Left ventricle myocardium inferior (tissue), 1 donor: ENCODE measurements around the gene F5. TPM values are rescaled to one million over a fixed set of nuclear protein-coding genes. Genes with fewer than 3 reads are reported as not detected.

Source experiments
- DNase-seq: peaks from one replicate; pipeline ENCODE4 v3.0.0-alpha.2; 2020
- H3K27ac ChIP-seq: fragments of 200-600 bp; replicated peaks from 2 replicates; pipeline ENCODE4 v1.8.0; 2021
- H3K27me3 ChIP-seq: fragments of 200-600 bp; 2 replicates; pipeline ENCODE4 v1.8.0; 2021; ENCODE audit warnings: low read depth
- H3K36me3 ChIP-seq: fragments of 200-600 bp; 2 replicates; pipeline ENCODE4 v1.8.0; 2021
- H3K4me1 ChIP-seq: fragments of 200-600 bp; 2 replicates; pipeline ENCODE4 v1.8.0; 2021
- H3K4me3 ChIP-seq: fragments of 200-600 bp; 2 replicates; pipeline ENCODE4 v1.8.0; 2021; ENCODE audit warnings: mild to moderate bottlenecking, moderate library complexity
- H3K9me3 ChIP-seq: fragments of 200-600 bp; replicated peaks from 2 replicates; pipeline ENCODE4 v1.8.0; 2021
- CTCF ChIP-seq: fragments of 200-600 bp; IDR thresholded peaks from 2 replicates; pipeline ENCODE4 v1.8.0; 2021; ENCODE audit warnings: antibody characterized with exemption, mild to moderate bottlenecking, borderline replicate concordance
- intact Hi-C: fragments of 100-400 bp; cut with micrococcal nuclease; formaldehyde crosslinking; loops from one replicate; pipeline ENCODE4 v1.11.0; 2022
- total RNA-seq: library from RNA; stranded (reverse); fragmentation: NEBNext Ultra II Directional; extraction: Animal tissue kit (Norgen Biotek cat#: 25700); gene quantifications from one replicate; pipeline ENCODE4 v1.2.1, GENCODE V29; 2021
- donor health status: DM: no; HTN: yes; CAD: no; lungs with severe emphysema.

The F5 gene
- total RNA-seq, 1 donor from 2014 or later, result 14.7 TPM

- no peak for TF ChIP-seq CTCF
- no peak overlapping the region for H3K27ac ChIP-seq
- peaks cover 24% of the 10 kb centered on the region for H3K4me1 ChIP-seq
- no peaks in the 10 kb centered on the region for H3K27me3 ChIP-seq
- no peak for DNase-seq
- H3K4me3 ChIP-seq, result no peak overlapping the region
- intact Hi-C loops, result no loop called here
- no peaks in the 10 kb centered on the region for H3K9me3 ChIP-seq
- no peaks in the 10 kb centered on the region for H3K36me3 ChIP-seq
Measured at GRCh38 chr1:169570172-169570574, 16.1 kb downstream of the F5 start.

GRCh38 chr1:169568497-169568896, 17.8 kb downstream of the F5 start:
- intact Hi-C loops, result no loop called here
- H3K4me3 ChIP-seq, result no peak overlapping the region
- peaks cover 3% of the 10 kb centered on the region for H3K9me3 ChIP-seq
- peaks cover 12% of the 10 kb centered on the region for H3K4me1 ChIP-seq
- TF ChIP-seq CTCF, result no peak
- no peak overlapping the region for H3K27ac ChIP-seq
- no peak for DNase-seq
- H3K36me3 ChIP-seq, result no peaks in the 10 kb centered on the region
- H3K27me3 ChIP-seq, result no peaks in the 10 kb centered on the region

- H3K4me1 ChIP-seq, result no peaks in the 10 kb centered on the region
- intact Hi-C loops, result no loop called here
- TF ChIP-seq CTCF, result no peak
- H3K36me3 ChIP-seq, result no peaks in the 10 kb centered on the region
- peaks cover 8% of the 10 kb centered on the region for H3K9me3 ChIP-seq
- H3K27me3 ChIP-seq, result no peaks in the 10 kb centered on the region
- H3K4me3 ChIP-seq, result no peak overlapping the region
- DNase-seq, result no peak
- no peak overlapping the region for H3K27ac ChIP-seq
Measured at GRCh38 chr1:169565335-169566271, 20.7 kb downstream of the F5 start.

DNA sequence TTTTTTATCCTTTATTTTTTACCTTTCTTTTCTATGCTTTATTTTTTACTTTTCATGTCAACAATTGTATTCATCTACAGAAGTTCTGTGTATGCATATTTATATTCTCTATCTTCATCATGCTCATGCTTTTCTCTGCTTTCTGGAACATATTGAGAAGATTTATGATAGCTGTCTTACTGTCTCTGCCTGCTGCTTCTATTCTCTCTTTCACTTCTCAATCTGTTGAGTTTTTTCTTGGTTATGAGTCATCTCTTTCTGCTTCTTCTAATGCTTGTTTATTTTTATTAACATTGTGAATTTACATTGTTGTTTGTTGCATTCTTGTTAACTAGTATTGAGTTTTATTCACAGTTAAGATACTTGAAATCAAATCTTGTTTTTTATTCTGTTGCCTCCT, 22.6 kb downstream of the F5 start:
- Histone ChIP-seq H3K4me3 (no peak overlapping the region), H3K4me1 (no peaks in the 10 kb centered on the region), H3K27ac (no peak overlapping the region), H3K36me3 (no peaks in the 10 kb centered on the region), H3K9me3 (peaks cover 8% of the 10 kb centered on the region), H3K27me3 (no peaks in the 10 kb centered on the region)
- DNase-seq, result no peak
- no peak for TF ChIP-seq CTCF
- intact Hi-C loops, result no loop called here

GRCh38 chr1:169563019-169563615, 23.2 kb downstream of the F5 start:
- Histone ChIP-seq H3K27ac (no peak overlapping the region), H3K36me3 (no peaks in the 10 kb centered on the region), H3K9me3 (peaks cover 8% of the 10 kb centered on the region), H3K27me3 (no peaks in the 10 kb centered on the region), H3K4me1 (no peaks in the 10 kb centered on the region), H3K4me3 (no peak overlapping the region)
- intact Hi-C loops, result no loop called here
- TF ChIP-seq CTCF, result no peak
- DNase-seq, result no peak
